GM19467 (cell line): ENCODE results near the gene HK1.

ENCODE experiments used
- ATAC-seq: cut with Tn5 transposase; IDR thresholded peaks from one replicate; pipeline ENCODE4 v1.9.1; 2021; ENCODE audit warnings: mild to moderate bottlenecking, moderate library complexity; ENCODE audit not compliant: unreplicated experiment

Gene HK1

GRCh38 chr10:69345402-69345801, 67.1 kb downstream of the HK1 start:
- no peak for ATAC-seq

- ATAC-seq = no peak
Measured at GRCh38 chr10:69345890-69346474, 67.7 kb downstream of the HK1 start.

- no peak for ATAC-seq
Measured at GRCh38 chr10:69346776-69347175, 68.5 kb downstream of the HK1 start.

- ATAC-seq = no peak
Measured at GRCh38 chr10:69348816-69349541, 70.7 kb downstream of the HK1 start.

GRCh38 chr10:69349542-69349888, 71.2 kb downstream of the HK1 start:
- ATAC-seq = no peak

GRCh38 chr10:69351589-69351988, 73.3 kb downstream of the HK1 start:
- no peak for ATAC-seq

GRCh38 chr10:69352569-69353264, 74.4 kb downstream of the HK1 start:
- no peak for ATAC-seq

GRCh38 chr10:69353977-69354635, 75.8 kb downstream of the HK1 start:
- no peak for ATAC-seq

- ATAC-seq = no peak
Measured at GRCh38 chr10:69356187-69356586, 77.9 kb downstream of the HK1 start.

GRCh38 chr10:69358148-69358795, 80.0 kb downstream of the HK1 start:
- no peak for ATAC-seq

- no peak for ATAC-seq
Measured at GRCh38 chr10:69359148-69359547, 80.9 kb downstream of the HK1 start.

- no peak for ATAC-seq
Measured at GRCh38 chr10:69359594-69359993, 81.3 kb downstream of the HK1 start.

GRCh38 chr10:69360485-69361302, 82.4 kb downstream of the HK1 start:
- no peak for ATAC-seq

GRCh38 chr10:69361303-69361614, 83.0 kb downstream of the HK1 start:
- ATAC-seq = no peak

GRCh38 chr10:69362471-69362954, 84.2 kb downstream of the HK1 start:
- no peak for ATAC-seq

- ATAC-seq = no peak
Measured at GRCh38 chr10:69363666-69364065, 85.4 kb downstream of the HK1 start.

- no peak for ATAC-seq
Measured at GRCh38 chr10:69364232-69364940, 86.1 kb downstream of the HK1 start.

- no peak for ATAC-seq
Measured at GRCh38 chr10:69366738-69367137, 88.4 kb downstream of the HK1 start.

GRCh38 chr10:69367469-69367868, 89.2 kb downstream of the HK1 start:
- no peak for ATAC-seq
